HEK293 (cell line): Measurements from ENCODE around the gene TSC2.
A peak's percentile ranks its signal among the peaks of the same experiment; 100 is the strongest.

Source experiments
- CTCF ChIA-PET: fragments of 350-600 bp; formaldehyde crosslinking; extraction: SDS; loops from one replicate; lab custom pipeline; 2021; ENCODE audit warnings: antibody characterized with exemption; lab: Yijun Ruan, JAX
- POLR2A ChIA-PET: fragments of 300-600 bp; formaldehyde crosslinking; extraction: SDS; loops from one replicate; lab custom pipeline; 2020; ENCODE audit warnings: antibody characterized with exemption, inconsistent platforms; lab: Yijun Ruan, JAX
- H3K27ac ChIP-seq: fragments of 200-500 bp; sonication (Bioruptor generic); 2 replicates; pipeline ENCODE4 v1.5.1; 2014; ENCODE audit warnings: low read depth, low read length, control low read depth, inconsistent platforms; ENCODE audit errors: extremely low read depth
- H3K36me3 ChIP-seq, 2 experiments: fragments of 200-500 bp in 1 of 2; sonication (Bioruptor generic) in 1 of 2; 1 replicate in 1 of 2; 2 replicates in 1 of 2; pipeline ENCODE4 v1.5.1; 2014 to 2017; ENCODE audit warnings: inconsistent platforms in 2 of 2, low read length in 2 of 2; ENCODE audit not compliant: control insufficient read depth in 2 of 2, insufficient read depth in 1 of 2
- H3K4me1 ChIP-seq: fragments of 200-500 bp; sonication (Bioruptor generic); 2 replicates; pipeline ENCODE4 v1.5.1; 2014; ENCODE audit warnings: mild to moderate bottlenecking, low read length, inconsistent platforms; ENCODE audit not compliant: control insufficient read depth, insufficient read depth
- H3K4me3 ChIP-seq: 2 replicates; pipeline ENCODE4 v1.5.1; 2011; ENCODE audit warnings: low read depth, mild to moderate bottlenecking, control low read depth, low read length, moderate library complexity
- H3K9me3 ChIP-seq: fragments of 200-500 bp; sonication (Bioruptor generic); 2 replicates; pipeline ENCODE4 v1.5.1; 2014; ENCODE audit warnings: low read depth, low read length, inconsistent platforms; ENCODE audit not compliant: control insufficient read depth, insufficient read depth
- GLIS2 ChIP-seq: fragments of 450-650 bp; formaldehyde crosslinking; IDR thresholded peaks from 2 replicates; pipeline ENCODE4 v1.5.1; 2016; ENCODE audit warnings: missing biosample characterization, missing genetic modification characterization
- IKZF3 ChIP-seq: fragments of 450-650 bp; IDR thresholded peaks from 2 replicates; pipeline ENCODE4 v1.5.0; 2018; ENCODE audit warnings: missing biosample characterization, mild to moderate bottlenecking, missing genetic modification characterization, moderate library complexity
- PATZ1 ChIP-seq: fragments of 450-650 bp; formaldehyde crosslinking; IDR thresholded peaks from 2 replicates; pipeline ENCODE4 v1.5.1; 2016; ENCODE audit warnings: missing biosample characterization, missing genetic modification characterization
- SP3 ChIP-seq: fragments of 450-650 bp; formaldehyde crosslinking; IDR thresholded peaks from 2 replicates; pipeline ENCODE4 v1.5.1; 2016; ENCODE audit warnings: missing biosample characterization, missing genetic modification characterization
- SP7 ChIP-seq: fragments of 450-650 bp; formaldehyde crosslinking; IDR thresholded peaks from 2 replicates; pipeline ENCODE4 v1.5.1; 2016; ENCODE audit warnings: missing biosample characterization, missing genetic modification characterization
- TSHZ1 ChIP-seq: fragments of 450-650 bp; formaldehyde crosslinking; IDR thresholded peaks from 2 replicates; pipeline ENCODE4 v1.5.1; 2016; ENCODE audit warnings: missing biosample characterization, missing genetic modification characterization, borderline replicate concordance
- ZBTB21 ChIP-seq: fragments of 450-650 bp; formaldehyde crosslinking; IDR thresholded peaks from 2 replicates; pipeline ENCODE4 v1.5.1; 2017; ENCODE audit warnings: missing biosample characterization, missing genetic modification characterization
- ZBTB26 ChIP-seq: fragments of 450-650 bp; formaldehyde crosslinking; optimal IDR thresholded peaks from 2 replicates; pipeline ENCODE3; 2016; ENCODE audit warnings: missing biosample characterization, mild to moderate bottlenecking, missing genetic modification characterization
- ZEB2 ChIP-seq: fragments of 450-650 bp; formaldehyde crosslinking; IDR thresholded peaks from 2 replicates; pipeline ENCODE4 v1.5.1; 2016; ENCODE audit warnings: missing biosample characterization, missing genetic modification characterization
- ZFP69B ChIP-seq: fragments of 450-650 bp; formaldehyde crosslinking; IDR thresholded peaks from 2 replicates; pipeline ENCODE4 v1.5.1; 2016; ENCODE audit warnings: missing biosample characterization, missing genetic modification characterization
- ZNF23 ChIP-seq: fragments of 450-650 bp; formaldehyde crosslinking; IDR thresholded peaks from 2 replicates; pipeline ENCODE4 v1.5.1; 2016; ENCODE audit warnings: missing biosample characterization, missing genetic modification characterization, borderline replicate concordance
- ZNF398 ChIP-seq: fragments of 450-650 bp; formaldehyde crosslinking; IDR thresholded peaks from 2 replicates; pipeline ENCODE4 v1.5.1; 2017; ENCODE audit warnings: missing biosample characterization, missing genetic modification characterization
- ZNF610 ChIP-seq: fragments of 450-650 bp; formaldehyde crosslinking; IDR thresholded peaks from 2 replicates; pipeline ENCODE4 v1.5.1; 2016; ENCODE audit warnings: missing biosample characterization, missing genetic modification characterization, borderline replicate concordance
- ZNF629 ChIP-seq: fragments of 450-650 bp; formaldehyde crosslinking; IDR thresholded peaks from 2 replicates; pipeline ENCODE4 v1.5.1; 2017; ENCODE audit warnings: missing biosample characterization, missing genetic modification characterization
- ZNF76 ChIP-seq: fragments of 450-650 bp; formaldehyde crosslinking; IDR thresholded peaks from 2 replicates; pipeline ENCODE4; 2016; ENCODE audit warnings: low read depth, missing biosample characterization, missing genetic modification characterization, borderline replicate concordance
- ZXDB ChIP-seq: fragments of 450-650 bp; formaldehyde crosslinking; IDR thresholded peaks from 2 replicates; pipeline ENCODE4 v1.5.1; 2016; ENCODE audit warnings: missing biosample characterization, missing genetic modification characterization
- TF ChIP-seq, protein P1 (sequence below): fragments of 450-650 bp; formaldehyde crosslinking; IDR thresholded peaks from 2 replicates; pipeline ENCODE4 v1.5.1; 2016; ENCODE audit warnings: missing biosample characterization, missing genetic modification characterization
- TF ChIP-seq, protein P2 (sequence below): fragments of 450-650 bp; formaldehyde crosslinking; IDR thresholded peaks from 2 replicates; pipeline ENCODE4 v1.5.1; 2017; ENCODE audit warnings: missing biosample characterization, missing genetic modification characterization
- TF ChIP-seq, protein P3 (sequence below): fragments of 450-650 bp; formaldehyde crosslinking; IDR thresholded peaks from 2 replicates; pipeline ENCODE4 v1.5.1; 2017; ENCODE audit warnings: missing biosample characterization, missing genetic modification characterization

TSC2 gene

DNA sequence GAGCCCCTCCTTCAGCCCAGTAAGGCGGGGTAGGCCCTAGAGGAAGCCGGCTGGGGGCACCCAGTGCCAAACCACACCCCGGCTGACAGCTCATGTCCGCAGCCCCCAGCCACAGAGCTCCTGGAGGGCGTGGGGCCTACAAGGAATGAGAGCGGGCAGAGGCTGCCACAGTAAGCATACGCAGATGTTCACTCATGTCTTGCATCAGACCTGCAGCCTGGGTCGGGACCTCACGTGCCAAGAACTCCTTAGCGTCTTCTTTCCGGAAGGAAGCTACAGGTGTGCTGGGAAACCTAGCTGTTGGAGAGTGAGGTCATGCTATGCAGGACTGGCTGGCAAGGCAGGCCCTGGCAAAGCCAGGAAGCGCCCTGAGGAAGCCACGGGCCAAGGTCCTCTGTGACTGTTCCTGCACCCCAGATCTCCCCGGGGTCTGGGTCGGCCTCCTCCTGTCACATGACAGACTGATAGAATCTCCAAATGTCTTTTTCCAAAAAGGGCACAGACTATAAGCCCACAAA, 39.7 kb upstream of the TSC2 start (continued):
- TF ChIP-seq ZBTB21 (tag by site-specific recombination), result peak; percentile 48; the same call in 1 of the 2 replicates
- TF ChIP-seq ZNF629 (tag by site-specific recombination), result peak; percentile 71
- peak; percentile 38; the same call in 1 of the 2 replicates for TF ChIP-seq ZFP69B (tag by site-specific recombination)
- TF ChIP-seq ZEB2 (tag by site-specific recombination), result peak; percentile 59; the same call in 1 of the 2 replicates
- 0 out of 2 replicates have a peak, but pooled peaks have one; percentile 30 for TF ChIP-seq ZXDB (tag by site-specific recombination)
- TF ChIP-seq, protein P1, sequence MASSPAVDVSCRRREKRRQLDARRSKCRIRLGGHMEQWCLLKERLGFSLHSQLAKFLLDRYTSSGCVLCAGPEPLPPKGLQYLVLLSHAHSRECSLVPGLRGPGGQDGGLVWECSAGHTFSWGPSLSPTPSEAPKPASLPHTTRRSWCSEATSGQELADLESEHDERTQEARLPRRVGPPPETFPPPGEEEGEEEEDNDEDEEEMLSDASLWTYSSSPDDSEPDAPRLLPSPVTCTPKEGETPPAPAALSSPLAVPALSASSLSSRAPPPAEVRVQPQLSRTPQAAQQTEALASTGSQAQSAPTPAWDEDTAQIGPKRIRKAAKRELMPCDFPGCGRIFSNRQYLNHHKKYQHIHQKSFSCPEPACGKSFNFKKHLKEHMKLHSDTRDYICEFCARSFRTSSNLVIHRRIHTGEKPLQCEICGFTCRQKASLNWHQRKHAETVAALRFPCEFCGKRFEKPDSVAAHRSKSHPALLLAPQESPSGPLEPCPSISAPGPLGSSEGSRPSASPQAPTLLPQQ (tag by site-specific recombination), result peak; percentile 66
- no peak for TF ChIP-seq TSHZ1
- peak; percentile 79 for TF ChIP-seq PATZ1 (tag by site-specific recombination)
- no peak for TF ChIP-seq ZNF610 (tag by site-specific recombination)
- peak; percentile 30; the same call in 1 of the 2 replicates for TF ChIP-seq SP7 (tag by site-specific recombination)
- TF ChIP-seq, protein P2, sequence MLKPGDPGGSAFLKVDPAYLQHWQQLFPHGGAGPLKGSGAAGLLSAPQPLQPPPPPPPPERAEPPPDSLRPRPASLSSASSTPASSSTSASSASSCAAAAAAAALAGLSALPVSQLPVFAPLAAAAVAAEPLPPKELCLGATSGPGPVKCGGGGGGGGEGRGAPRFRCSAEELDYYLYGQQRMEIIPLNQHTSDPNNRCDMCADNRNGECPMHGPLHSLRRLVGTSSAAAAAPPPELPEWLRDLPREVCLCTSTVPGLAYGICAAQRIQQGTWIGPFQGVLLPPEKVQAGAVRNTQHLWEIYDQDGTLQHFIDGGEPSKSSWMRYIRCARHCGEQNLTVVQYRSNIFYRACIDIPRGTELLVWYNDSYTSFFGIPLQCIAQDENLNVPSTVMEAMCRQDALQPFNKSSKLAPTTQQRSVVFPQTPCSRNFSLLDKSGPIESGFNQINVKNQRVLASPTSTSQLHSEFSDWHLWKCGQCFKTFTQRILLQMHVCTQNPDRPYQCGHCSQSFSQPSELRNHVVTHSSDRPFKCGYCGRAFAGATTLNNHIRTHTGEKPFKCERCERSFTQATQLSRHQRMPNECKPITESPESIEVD, result no peak
- no peak for TF ChIP-seq ZNF398 (tag by site-specific recombination)
- TF ChIP-seq SP3, result peak; percentile 46; the same call in 1 of the 2 replicates

GRCh38 chr16:2008631-2009163, 39.1 kb upstream of the TSC2 start:
- Histone ChIP-seq H3K4me3 (peak overlapping the region; percentile 75), H3K27ac (peak overlapping the region; percentile 97), H3K9me3 (no peaks in the 10 kb centered on the region), H3K4me1 (peaks cover 29% of the 10 kb centered on the region), H3K36me3 (peaks cover 0 to 28% of the 10 kb centered on the region in 2 experiments; a peak in 1 of 3 replicates)
- POLR2A ChIA-PET, result interaction anchor here (0.6 to 2.7 kb wide), 5 partner anchors 21 to 226 kb away, joined by 3 to 17 read pairs (median 4); partner anchors contain the start of genes NUBP2, SPSB3, TBL3 and TRAF7
- CTCF ChIA-PET, result interaction anchor here (0.6 to 1.8 kb wide), 4 partner anchors 14 to 132 kb away, joined by 3 to 7 read pairs (median 5); no protein-coding TSS in a partner anchor
- TF ChIP-seq IKZF3 (tag by site-specific recombination) (0 out of 2 replicates have a peak, but pooled peaks have one; percentile 27), ZNF76 (tag by site-specific recombination) (peak; percentile 22; the same call in 1 of the 2 replicates), PATZ1 (tag by site-specific recombination) (peak; percentile 50; the same call in 1 of the 2 replicates), ZNF23 (tag by site-specific recombination) (no peak), GLIS2 (peak; percentile 72), ZBTB26 (tag by site-specific recombination) (peak; percentile 22)
- TF ChIP-seq, protein P3, sequence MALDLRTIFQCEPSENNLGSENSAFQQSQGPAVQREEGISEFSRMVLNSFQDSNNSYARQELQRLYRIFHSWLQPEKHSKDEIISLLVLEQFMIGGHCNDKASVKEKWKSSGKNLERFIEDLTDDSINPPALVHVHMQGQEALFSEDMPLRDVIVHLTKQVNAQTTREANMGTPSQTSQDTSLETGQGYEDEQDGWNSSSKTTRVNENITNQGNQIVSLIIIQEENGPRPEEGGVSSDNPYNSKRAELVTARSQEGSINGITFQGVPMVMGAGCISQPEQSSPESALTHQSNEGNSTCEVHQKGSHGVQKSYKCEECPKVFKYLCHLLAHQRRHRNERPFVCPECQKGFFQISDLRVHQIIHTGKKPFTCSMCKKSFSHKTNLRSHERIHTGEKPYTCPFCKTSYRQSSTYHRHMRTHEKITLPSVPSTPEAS, result no peak
